Karpas-422 (cell line): Measurements from ENCODE around the gene SUSD6. TPM values are rescaled to one million over a fixed set of nuclear protein-coding genes. Genes with fewer than 3 reads are reported as not detected.

Experiments
- DNase-seq: peaks from one replicate; pipeline ENCODE4 v3.0.0-alpha.2; 2015
- H2AFZ ChIP-seq: fragments of 200-600 bp; sonication (generic); 2 replicates; pipeline ENCODE4 v1.6.1; 2014; ENCODE audit warnings: antibody characterized with exemption, low read length, mixed read lengths
- H3K27ac ChIP-seq: fragments of 200-600 bp; sonication (generic); 2 replicates; pipeline ENCODE4 v1.5.1; 2014; ENCODE audit warnings: mild to moderate bottlenecking, low read length, moderate library complexity
- H3K27me3 ChIP-seq: fragments of 200-600 bp; sonication (generic); 2 replicates; pipeline ENCODE4 v1.6.1; 2014; ENCODE audit warnings: low read length, mixed read lengths
- H3K36me3 ChIP-seq: fragments of 200-600 bp; sonication (generic); 2 replicates; pipeline ENCODE4 v1.6.1; 2014; ENCODE audit warnings: low read length, mixed read lengths; ENCODE audit not compliant: insufficient read depth
- H3K4me1 ChIP-seq: fragments of 200-600 bp; sonication (generic); 2 replicates; pipeline ENCODE4 v1.6.1; 2014; ENCODE audit warnings: mild to moderate bottlenecking, low read length, mixed read lengths
- H3K4me2 ChIP-seq: fragments of 200-600 bp; sonication (generic); 2 replicates; pipeline ENCODE4 v1.6.1; 2014; ENCODE audit warnings: low read length, low read depth, mild to moderate bottlenecking; ENCODE audit not compliant: poor library complexity, severe bottlenecking
- H3K4me3 ChIP-seq: fragments of 200-600 bp; sonication (generic); 2 replicates; pipeline ENCODE4 v1.5.1; 2014; ENCODE audit warnings: mild to moderate bottlenecking, antibody characterized with exemption, low read length, mixed read lengths
- H3K79me2 ChIP-seq: fragments of 200-600 bp; sonication (generic); 2 replicates; pipeline ENCODE4 v1.6.1; 2014; ENCODE audit warnings: mild to moderate bottlenecking, low read length, mixed read lengths
- H3K9ac ChIP-seq: fragments of 200-600 bp; sonication (generic); 2 replicates; pipeline ENCODE4 v1.6.0; 2014; ENCODE audit warnings: low read length
- H3K9me2 ChIP-seq: fragments of 200-600 bp; sonication (generic), shearing (Covaris generic); replicated peaks from 2 replicates; pipeline ENCODE4 v1.6.0; 2014; ENCODE audit warnings: mild to moderate bottlenecking, low read length, moderate library complexity; ENCODE audit not compliant: insufficient read depth
- H3K9me3 ChIP-seq: fragments of 300-700, 200-600 bp; sonication (generic); 2 replicates; pipeline ENCODE4 v1.6.1; 2014; ENCODE audit warnings: low read length, mixed read lengths
- H4K20me1 ChIP-seq: fragments of 200-600 bp; sonication (generic); 2 replicates; pipeline ENCODE4 v1.6.1; 2014; ENCODE audit warnings: mild to moderate bottlenecking, antibody characterized with exemption, low read length, low read depth; ENCODE audit not compliant: insufficient read depth
- total RNA-seq: library from RNA; depleted of rRNA; stranded (reverse); fragments of >200 nt; shearing (Covaris generic); gene quantifications from 2 replicates; pipeline ENCODE4 v1.2.3, GENCODE V29; 2014; ENCODE audit warnings: low replicate concordance

SUSD6 gene
- total RNA-seq, 1 experiment from 2014 or later = 46.0 TPM

GRCh38 chr14:69582212-69582611 is 29.2 kb upstream of the SUSD6 start:
- H3K9ac ChIP-seq = no peak overlapping the region
- no peaks in the 10 kb centered on the region for H3K9me2 ChIP-seq
- no peaks in the 10 kb centered on the region for H3K27me3 ChIP-seq
- peaks cover 12% of the 10 kb centered on the region for H3K4me1 ChIP-seq
- H3K4me2 ChIP-seq = no peak overlapping the region
- H4K20me1 ChIP-seq = no peaks in the 10 kb centered on the region
- no peak overlapping the region for H3K27ac ChIP-seq
- no peaks in the 10 kb centered on the region for H3K36me3 ChIP-seq
- H3K4me3 ChIP-seq = no peak overlapping the region
- H2AFZ ChIP-seq = no peak overlapping the region
- no peaks in the 10 kb centered on the region for H3K79me2 ChIP-seq
- H3K9me3 ChIP-seq = no peaks in the 10 kb centered on the region
- no peak for DNase-seq

GRCh38 chr14:69582829-69583228 is 28.6 kb upstream of the SUSD6 start:
- H3K9me2 ChIP-seq = no peaks in the 10 kb centered on the region

GRCh38 chr14:69584389-69584788 is 27.0 kb upstream of the SUSD6 start:
- Histone ChIP-seq H3K27ac (no peak overlapping the region), H3K9ac (no peak overlapping the region), H3K4me3 (no peak overlapping the region), H3K27me3 (no peaks in the 10 kb centered on the region), H3K9me3 (no peaks in the 10 kb centered on the region), H3K4me1 (peaks cover 9% of the 10 kb centered on the region), H3K4me2 (no peak overlapping the region), H3K79me2 (no peaks in the 10 kb centered on the region), H3K36me3 (no peaks in the 10 kb centered on the region), H3K9me2 (no peaks in the 10 kb centered on the region), H4K20me1 (no peaks in the 10 kb centered on the region), H2AFZ (no peak overlapping the region)
- DNase-seq = no peak

More at GRCh38 chr14:69582829-69583228, 28.6 kb upstream of the SUSD6 start:
- Histone ChIP-seq H3K79me2 (no peaks in the 10 kb centered on the region), H3K27me3 (no peaks in the 10 kb centered on the region), H3K27ac (no peak overlapping the region), H3K36me3 (no peaks in the 10 kb centered on the region), H3K4me1 (peaks cover 12% of the 10 kb centered on the region), H3K4me2 (no peak overlapping the region), H3K9ac (no peak overlapping the region), H4K20me1 (no peaks in the 10 kb centered on the region), H3K9me3 (no peaks in the 10 kb centered on the region), H2AFZ (no peak overlapping the region), H3K4me3 (no peak overlapping the region)
- DNase-seq = no peak

- Histone ChIP-seq H4K20me1 (no peaks in the 10 kb centered on the region), H3K9me2 (no peaks in the 10 kb centered on the region), H3K36me3 (no peaks in the 10 kb centered on the region), H3K27me3 (no peaks in the 10 kb centered on the region), H2AFZ (no peak overlapping the region), H3K4me1 (peaks cover 2% of the 10 kb centered on the region), H3K27ac (no peak overlapping the region), H3K4me2 (no peak overlapping the region), H3K79me2 (no peaks in the 10 kb centered on the region), H3K9me3 (no peaks in the 10 kb centered on the region), H3K9ac (no peak overlapping the region), H3K4me3 (no peak overlapping the region)
- DNase-seq = no peak
Observed at GRCh38 chr14:69586404-69586803, 25.0 kb upstream of the SUSD6 start.

- H2AFZ ChIP-seq = no peak overlapping the region
- H3K9ac ChIP-seq = no peak overlapping the region
- H3K4me3 ChIP-seq = no peak overlapping the region
- H3K4me2 ChIP-seq = no peak overlapping the region
- no peaks in the 10 kb centered on the region for H3K36me3 ChIP-seq
- no peaks in the 10 kb centered on the region for H3K79me2 ChIP-seq
- no peaks in the 10 kb centered on the region for H4K20me1 ChIP-seq
- no peaks in the 10 kb centered on the region for H3K9me3 ChIP-seq
- H3K27ac ChIP-seq = no peak overlapping the region
- no peaks in the 10 kb centered on the region for H3K27me3 ChIP-seq
- H3K9me2 ChIP-seq = no peaks in the 10 kb centered on the region
- H3K4me1 ChIP-seq = no peaks in the 10 kb centered on the region
- no peak for DNase-seq
Observed at GRCh38 chr14:69587389-69587788, 24.0 kb upstream of the SUSD6 start.

GRCh38 chr14:69591317-69591716 is 20.1 kb upstream of the SUSD6 start:
- Histone ChIP-seq H3K79me2 (no peaks in the 10 kb centered on the region), H3K27ac (no peak overlapping the region), H3K9ac (no peak overlapping the region), H2AFZ (no peak overlapping the region), H3K9me2 (no peaks in the 10 kb centered on the region), H3K36me3 (no peaks in the 10 kb centered on the region), H3K27me3 (no peaks in the 10 kb centered on the region), H3K4me2 (no peak overlapping the region), H3K4me1 (peaks cover 7% of the 10 kb centered on the region), H3K9me3 (no peaks in the 10 kb centered on the region), H3K4me3 (no peak overlapping the region), H4K20me1 (no peaks in the 10 kb centered on the region)
- DNase-seq = no peak

GRCh38 chr14:69593018-69593677 is 18.2 kb upstream of the SUSD6 start:
- Histone ChIP-seq H3K9me2 (no peaks in the 10 kb centered on the region), H3K9me3 (no peaks in the 10 kb centered on the region), H3K4me3 (no peak overlapping the region), H3K27ac (no peak overlapping the region), H2AFZ (0 out of 2 replicates have a peak overlapping the region, but pooled peaks have one; percentile 58), H3K36me3 (no peaks in the 10 kb centered on the region), H3K4me2 (peak overlapping the region; percentile 15), H3K9ac (no peak overlapping the region), H3K79me2 (no peaks in the 10 kb centered on the region), H3K4me1 (peaks cover 7% of the 10 kb centered on the region), H3K27me3 (no peaks in the 10 kb centered on the region), H4K20me1 (no peaks in the 10 kb centered on the region)
- DNase-seq = no peak

GRCh38 chr14:69594846-69595245 is 16.6 kb upstream of the SUSD6 start:
- no peak overlapping the region for H3K27ac ChIP-seq
- no peaks in the 10 kb centered on the region for H3K9me3 ChIP-seq
- DNase-seq = no peak
- H3K79me2 ChIP-seq = no peaks in the 10 kb centered on the region
- no peaks in the 10 kb centered on the region for H3K9me2 ChIP-seq
- no peaks in the 10 kb centered on the region for H4K20me1 ChIP-seq
- no peaks in the 10 kb centered on the region for H3K27me3 ChIP-seq
- H3K36me3 ChIP-seq = no peaks in the 10 kb centered on the region
- H3K4me1 ChIP-seq = peaks cover 7% of the 10 kb centered on the region
- no peak overlapping the region for H3K9ac ChIP-seq
- no peak overlapping the region for H3K4me3 ChIP-seq
- no peak overlapping the region for H2AFZ ChIP-seq
- no peak overlapping the region for H3K4me2 ChIP-seq
